ENCODE data around the gene FMO2.

DNA sequence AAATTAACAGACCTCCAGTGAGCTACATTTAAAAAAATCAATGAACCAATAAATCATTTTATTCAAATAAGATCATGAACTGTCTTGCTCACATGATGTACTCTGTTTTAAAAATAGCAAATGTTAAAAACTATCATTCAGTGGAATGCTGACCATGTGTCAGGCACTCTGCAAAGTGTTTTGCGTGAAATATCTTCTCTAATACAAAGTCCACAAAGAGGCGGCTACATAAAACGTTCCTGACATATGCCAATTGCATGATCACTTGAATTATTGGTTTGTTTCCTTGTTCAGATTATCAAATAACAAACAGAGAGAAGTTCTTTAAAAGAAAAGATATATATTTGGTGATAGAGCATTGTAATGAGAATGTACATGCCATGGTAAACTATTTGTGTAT, 10.7 kb downstream of the FMO2 start:
- TF ChIP-seq, protein P1, sequence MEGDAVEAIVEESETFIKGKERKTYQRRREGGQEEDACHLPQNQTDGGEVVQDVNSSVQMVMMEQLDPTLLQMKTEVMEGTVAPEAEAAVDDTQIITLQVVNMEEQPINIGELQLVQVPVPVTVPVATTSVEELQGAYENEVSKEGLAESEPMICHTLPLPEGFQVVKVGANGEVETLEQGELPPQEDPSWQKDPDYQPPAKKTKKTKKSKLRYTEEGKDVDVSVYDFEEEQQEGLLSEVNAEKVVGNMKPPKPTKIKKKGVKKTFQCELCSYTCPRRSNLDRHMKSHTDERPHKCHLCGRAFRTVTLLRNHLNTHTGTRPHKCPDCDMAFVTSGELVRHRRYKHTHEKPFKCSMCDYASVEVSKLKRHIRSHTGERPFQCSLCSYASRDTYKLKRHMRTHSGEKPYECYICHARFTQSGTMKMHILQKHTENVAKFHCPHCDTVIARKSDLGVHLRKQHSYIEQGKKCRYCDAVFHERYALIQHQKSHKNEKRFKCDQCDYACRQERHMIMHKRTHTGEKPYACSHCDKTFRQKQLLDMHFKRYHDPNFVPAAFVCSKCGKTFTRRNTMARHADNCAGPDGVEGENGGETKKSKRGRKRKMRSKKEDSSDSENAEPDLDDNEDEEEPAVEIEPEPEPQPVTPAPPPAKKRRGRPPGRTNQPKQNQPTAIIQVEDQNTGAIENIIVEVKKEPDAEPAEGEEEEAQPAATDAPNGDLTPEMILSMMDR (conservative IDR thresholded peaks at IDR 0.05), result no peak
- no peak for TF ChIP-seq ZFX (IDR thresholded peaks at IDR 0.05)
